ENCODE data around the gene DLGAP1. TPM values are rescaled to one million over a fixed set of nuclear protein-coding genes. Genes with fewer than 3 reads are reported as not detected.
A peak's percentile ranks its signal among the peaks of the same experiment; 100 is the strongest.

DLGAP1 gene
- total and polyA plus RNA-seq, 2 experiments from 2014 or later: 0.13 to 0.22 TPM

DNA sequence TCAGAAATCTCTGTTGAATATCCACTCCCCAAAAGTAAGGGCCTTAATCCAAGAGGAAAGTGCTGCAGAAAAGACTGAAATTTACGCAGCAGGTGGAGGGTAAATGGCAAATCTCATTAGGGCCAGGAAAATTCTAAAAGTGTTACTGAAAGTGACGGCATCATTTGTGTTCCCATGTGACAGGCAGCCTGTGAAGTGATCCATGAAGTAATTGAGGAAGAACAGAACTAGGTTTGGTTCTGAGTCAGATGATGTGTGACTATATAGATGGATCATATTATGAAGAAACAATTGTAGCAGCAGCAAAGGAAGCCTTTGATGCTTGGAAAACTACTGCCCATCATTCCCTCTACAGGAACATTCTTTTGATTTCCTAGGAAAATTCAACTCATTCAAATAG lies 603.9 kb downstream of the DLGAP1 start:
- WGBS, 2 experiments (ENCODE audit: low coverage in 1 of 2, low lambda C conversion rate in 2 of 2, missing lambda C conversion rate in 2 of 2): 88 to 96% methylated on average over 2 of the region's 2 CpGs
- H3K36me3 ChIP-seq (ENCODE audit: low read depth): no peaks in the 10 kb centered on the region
- no peak for TF ChIP-seq EZH2 (IDR thresholded peaks at IDR 0.05; ENCODE audit: insufficient read depth, poor library complexity, severe bottlenecking)
- no peak for TF ChIP-seq EZH2phosphoT487 (IDR thresholded peaks at IDR 0.05; ENCODE audit: insufficient read depth, low read depth)
- no peak overlapping the region for H3K4me2 ChIP-seq (ENCODE audit: unreplicated experiment)
- H3K4me3 ChIP-seq: no peak overlapping the region
- H3K9me2 ChIP-seq (ENCODE audit: insufficient read depth): no peaks in the 10 kb centered on the region
- H3K79me2 ChIP-seq (ENCODE audit: insufficient read depth): no peaks in the 10 kb centered on the region
- in situ Hi-C loops (cut with MboI): loop anchor here (25.0 kb wide), 1 partner anchor 564 kb away; no protein-coding TSS in a partner anchor
- no peaks in the 10 kb centered on the region for H3K4me1 ChIP-seq (ENCODE audit: insufficient read depth)
- DNase-seq: peak; percentile 4
- H3K27me3 ChIP-seq (replicated peaks; ENCODE audit: insufficient read depth): no peaks in the 10 kb centered on the region
- no peak overlapping the region for H3K27ac ChIP-seq
- no peak overlapping the region for H3K9ac ChIP-seq
- H3F3A ChIP-seq (ENCODE audit: insufficient read depth): no peaks in the 10 kb centered on the region
- no peaks in the 10 kb centered on the region for H3K9me3 ChIP-seq (ENCODE audit: low read depth)
- H4K20me1 ChIP-seq (ENCODE audit: insufficient read depth): no peaks in the 10 kb centered on the region
- H2AFZ ChIP-seq: no peak overlapping the region

GRCh38 chr18:3848316-3848715 lies 606.8 kb downstream of the DLGAP1 start:
- H3K27ac ChIP-seq: no peak overlapping the region
- WGBS, 2 experiments (ENCODE audit: low coverage in 1 of 2, low lambda C conversion rate in 2 of 2, missing lambda C conversion rate in 2 of 2): 79 to 89% methylated on average over 3 of the region's 3 CpGs
- in situ Hi-C loops (cut with MboI): no loop called here
- no peaks in the 10 kb centered on the region for H3K9me2 ChIP-seq (ENCODE audit: insufficient read depth)
- no peaks in the 10 kb centered on the region for H3K36me3 ChIP-seq (ENCODE audit: low read depth)
- H3K4me2 ChIP-seq (ENCODE audit: unreplicated experiment): no peak overlapping the region
- TF ChIP-seq EZH2 (IDR thresholded peaks at IDR 0.05; ENCODE audit: insufficient read depth, poor library complexity, severe bottlenecking) (no peak), EZH2phosphoT487 (IDR thresholded peaks at IDR 0.05; ENCODE audit: insufficient read depth, low read depth) (no peak)
- peak; percentile 3 for DNase-seq
- no peak overlapping the region for H3K4me3 ChIP-seq
- H3K9ac ChIP-seq: no peak overlapping the region
- no peaks in the 10 kb centered on the region for H3K4me1 ChIP-seq (ENCODE audit: insufficient read depth)
- no peaks in the 10 kb centered on the region for H4K20me1 ChIP-seq (ENCODE audit: insufficient read depth)
- H3F3A ChIP-seq (ENCODE audit: insufficient read depth): no peaks in the 10 kb centered on the region
- H2AFZ ChIP-seq: no peak overlapping the region
- no peaks in the 10 kb centered on the region for H3K79me2 ChIP-seq (ENCODE audit: insufficient read depth)
- no peaks in the 10 kb centered on the region for H3K9me3 ChIP-seq (ENCODE audit: low read depth)
- H3K27me3 ChIP-seq (replicated peaks; ENCODE audit: insufficient read depth): no peaks in the 10 kb centered on the region

- in situ Hi-C loops (cut with MboI): no loop called here
- H3K36me3 ChIP-seq (ENCODE audit: low read depth): no peaks in the 10 kb centered on the region
- no peak overlapping the region for H3K27ac ChIP-seq
These were observed 609.9 kb downstream of the DLGAP1 start for GRCh38 chr18:3845161-3845560.

GRCh38 chr18:3842844-3843243 lies 612.3 kb downstream of the DLGAP1 start:
- 37 to 46% methylated on average over 2 of the region's 2 CpGs for WGBS, 2 experiments (ENCODE audit: low coverage in 1 of 2, low lambda C conversion rate in 2 of 2, missing lambda C conversion rate in 2 of 2)
- in situ Hi-C loops (cut with MboI): no loop called here

More at GRCh38 chr18:3845161-3845560, 609.9 kb downstream of the DLGAP1 start:
- WGBS, 2 experiments (ENCODE audit: low coverage in 1 of 2, low lambda C conversion rate in 2 of 2, missing lambda C conversion rate in 2 of 2): 39 to 44% methylated on average over 2 of the region's 2 CpGs
- Histone ChIP-seq H3K9me3 (ENCODE audit: low read depth) (no peaks in the 10 kb centered on the region), H3K9ac (no peak overlapping the region), H2AFZ (no peak overlapping the region), H3F3A (ENCODE audit: insufficient read depth) (no peaks in the 10 kb centered on the region), H3K4me1 (ENCODE audit: insufficient read depth) (no peaks in the 10 kb centered on the region), H3K4me3 (no peak overlapping the region), H3K27me3 (replicated peaks; ENCODE audit: insufficient read depth) (no peaks in the 10 kb centered on the region), H3K79me2 (ENCODE audit: insufficient read depth) (no peaks in the 10 kb centered on the region), H4K20me1 (ENCODE audit: insufficient read depth) (no peaks in the 10 kb centered on the region), H3K9me2 (ENCODE audit: insufficient read depth) (no peaks in the 10 kb centered on the region), H3K4me2 (ENCODE audit: unreplicated experiment) (no peak overlapping the region)
- TF ChIP-seq EZH2phosphoT487 (IDR thresholded peaks at IDR 0.05; ENCODE audit: insufficient read depth, low read depth) (no peak), EZH2 (IDR thresholded peaks at IDR 0.05; ENCODE audit: insufficient read depth, poor library complexity, severe bottlenecking) (no peak)
- DNase-seq: no peak

DNA sequence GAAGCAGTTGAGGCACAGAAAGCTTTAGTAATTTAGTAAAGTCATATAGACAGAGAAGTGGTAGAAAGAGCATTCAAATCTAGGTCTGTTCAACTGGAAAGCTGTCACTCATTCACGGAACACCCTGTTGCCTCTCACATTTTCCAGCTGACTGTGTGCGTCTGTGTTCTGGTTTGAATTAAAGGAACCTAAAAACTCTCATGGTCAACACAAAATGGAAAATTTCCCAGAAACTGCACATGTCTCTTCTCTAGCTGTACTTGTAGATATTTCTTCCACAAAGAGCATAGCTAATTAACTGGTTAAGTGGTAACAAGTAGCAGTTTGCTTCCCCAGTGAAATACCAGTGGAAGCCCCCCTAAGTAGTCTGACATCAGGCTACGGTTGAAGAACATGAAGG lies 614.3 kb downstream of the DLGAP1 start:
- no peak for DNase-seq
- in situ Hi-C loops (cut with MboI): no loop called here
- Histone ChIP-seq H3K4me1 (ENCODE audit: insufficient read depth) (no peaks in the 10 kb centered on the region), H3K27ac (no peak overlapping the region), H3F3A (ENCODE audit: insufficient read depth) (no peaks in the 10 kb centered on the region), H4K20me1 (ENCODE audit: insufficient read depth) (no peaks in the 10 kb centered on the region), H3K9ac (no peak overlapping the region), H3K4me2 (ENCODE audit: unreplicated experiment) (no peak overlapping the region), H3K4me3 (no peak overlapping the region), H3K79me2 (ENCODE audit: insufficient read depth) (no peaks in the 10 kb centered on the region), H2AFZ (no peak overlapping the region), H3K27me3 (replicated peaks; ENCODE audit: insufficient read depth) (no peaks in the 10 kb centered on the region), H3K36me3 (ENCODE audit: low read depth) (no peaks in the 10 kb centered on the region), H3K9me2 (ENCODE audit: insufficient read depth) (no peaks in the 10 kb centered on the region), H3K9me3 (ENCODE audit: low read depth) (no peaks in the 10 kb centered on the region)
- no peak for TF ChIP-seq EZH2phosphoT487 (IDR thresholded peaks at IDR 0.05; ENCODE audit: insufficient read depth, low read depth)
- TF ChIP-seq EZH2 (IDR thresholded peaks at IDR 0.05; ENCODE audit: insufficient read depth, poor library complexity, severe bottlenecking): no peak
- WGBS, 2 experiments (ENCODE audit: low coverage in 1 of 2, low lambda C conversion rate in 2 of 2, missing lambda C conversion rate in 2 of 2): 45 to 52% methylated on average over 3 of the region's 3 CpGs

More at GRCh38 chr18:3842844-3843243, 612.3 kb downstream of the DLGAP1 start:
- no peak overlapping the region for H3K9ac ChIP-seq
- H3K4me3 ChIP-seq: no peak overlapping the region
- no peaks in the 10 kb centered on the region for H3K9me2 ChIP-seq (ENCODE audit: insufficient read depth)
- no peaks in the 10 kb centered on the region for H3K27me3 ChIP-seq (replicated peaks; ENCODE audit: insufficient read depth)
- no peaks in the 10 kb centered on the region for H3K79me2 ChIP-seq (ENCODE audit: insufficient read depth)
- H3F3A ChIP-seq (ENCODE audit: insufficient read depth): no peaks in the 10 kb centered on the region
- H3K9me3 ChIP-seq (ENCODE audit: low read depth): no peaks in the 10 kb centered on the region
- H2AFZ ChIP-seq: no peak overlapping the region
- no peak overlapping the region for H3K27ac ChIP-seq
- no peaks in the 10 kb centered on the region for H4K20me1 ChIP-seq (ENCODE audit: insufficient read depth)
- no peak for DNase-seq
- H3K36me3 ChIP-seq (ENCODE audit: low read depth): no peaks in the 10 kb centered on the region
- no peaks in the 10 kb centered on the region for H3K4me1 ChIP-seq (ENCODE audit: insufficient read depth)
- TF ChIP-seq EZH2 (IDR thresholded peaks at IDR 0.05; ENCODE audit: insufficient read depth, poor library complexity, severe bottlenecking) (no peak), EZH2phosphoT487 (IDR thresholded peaks at IDR 0.05; ENCODE audit: insufficient read depth, low read depth) (no peak)
- H3K4me2 ChIP-seq (ENCODE audit: unreplicated experiment): no peak overlapping the region
